Fibroblast of pulmonary artery (primary cell): Measurements from ENCODE around the gene SLC7A6OS.

Experiments
- DNase-seq: peaks from one replicate; pipeline ENCODE4 v3.0.0-alpha.2; 2010; ENCODE audit warnings: low read depth
- H3K4me3 ChIP-seq: replicated peaks from 2 replicates; pipeline ENCODE4 v1.5.1; 2011; ENCODE audit warnings: low read depth, mild to moderate bottlenecking, control low read depth, low read length, moderate library complexity
- CTCF ChIP-seq: IDR thresholded peaks from 2 replicates; pipeline ENCODE4 v1.5.1; 2011; ENCODE audit warnings: mild to moderate bottlenecking, control low read depth, low read length, inconsistent platforms; ENCODE audit errors: missing control alignments

Gene SLC7A6OS

GRCh38 chr16:68356249-68356918 lies 45.6 kb upstream of the SLC7A6OS start:
- no peak for DNase-seq
- no peak for TF ChIP-seq CTCF
- no peak overlapping the region for H3K4me3 ChIP-seq

- TF ChIP-seq CTCF = no peak
- DNase-seq = no peak
- no peak overlapping the region for H3K4me3 ChIP-seq
Observed at GRCh38 chr16:68355447-68356248, 44.9 kb upstream of the SLC7A6OS start.

- no peak overlapping the region for H3K4me3 ChIP-seq
- no peak for DNase-seq
- TF ChIP-seq CTCF = no peak
Observed at GRCh38 chr16:68354816-68355215, 44.1 kb upstream of the SLC7A6OS start.

GRCh38 chr16:68353366-68353765 lies 42.6 kb upstream of the SLC7A6OS start:
- TF ChIP-seq CTCF = no peak
- DNase-seq = no peak
- H3K4me3 ChIP-seq = no peak overlapping the region

- no peak overlapping the region for H3K4me3 ChIP-seq
- no peak for TF ChIP-seq CTCF
- DNase-seq = no peak
Observed at GRCh38 chr16:68351991-68352431, 41.3 kb upstream of the SLC7A6OS start.

GRCh38 chr16:68351463-68351862 lies 40.7 kb upstream of the SLC7A6OS start:
- no peak overlapping the region for H3K4me3 ChIP-seq
- TF ChIP-seq CTCF = no peak
- no peak for DNase-seq
